ENCODE measurements around the gene CETN2.
"Not testable (repeated sequence)": the region's sequence is repeated elsewhere in the genome, so short reads cannot be mapped to it uniquely, and the experiment has no call there.

Gene CETN2

GRCh38 chrX:152831391-152831790, 834 bp upstream of the CETN2 start:
- no peak for DNase-seq

- no peak for DNase-seq
Measured at GRCh38 chrX:152824841-152825374, 5.6 kb downstream of the CETN2 start.

- no peak for DNase-seq
Measured at GRCh38 chrX:152823657-152824056, 6.9 kb downstream of the CETN2 start.

- DNase-seq = no peak
Measured at GRCh38 chrX:152822383-152823086, 8.0 kb downstream of the CETN2 start.

GRCh38 chrX:152821145-152821765, 9.3 kb downstream of the CETN2 start:
- DNase-seq = no peak

GRCh38 chrX:152819732-152820131, 10.8 kb downstream of the CETN2 start:
- no peak for DNase-seq

- no peak for DNase-seq
Measured at GRCh38 chrX:152819266-152819665, 11.3 kb downstream of the CETN2 start.

- no peak for DNase-seq
Measured at GRCh38 chrX:152818356-152818755, 12.2 kb downstream of the CETN2 start.

- no peak for DNase-seq
Measured at GRCh38 chrX:152817078-152817764, 13.3 kb downstream of the CETN2 start.

- no peak for DNase-seq
Measured at GRCh38 chrX:152814048-152814447, 16.5 kb downstream of the CETN2 start.

- no peak for DNase-seq
Measured at GRCh38 chrX:152813206-152813605, 17.4 kb downstream of the CETN2 start.

- DNase-seq = no peak
Measured at GRCh38 chrX:152810403-152810802, 20.2 kb downstream of the CETN2 start.

GRCh38 chrX:152806035-152806434, 24.5 kb downstream of the CETN2 start:
- no peak for DNase-seq

GRCh38 chrX:152798945-152799344, 31.6 kb downstream of the CETN2 start:
- DNase-seq = no peak

- DNase-seq = not testable (repeated sequence)
Measured at GRCh38 chrX:152787062-152787461, 43.5 kb downstream of the CETN2 start.
